IPS-15b (cell line): Measurements from ENCODE around the gene CDIPT.
"Not testable (repeated sequence)": the region's sequence is repeated elsewhere in the genome, so short reads cannot be mapped to it uniquely, and the experiment has no call there.

Experiments used
- H3K27me3 ChIP-seq: one replicate; pipeline ENCODE4 v1.6.1; 2013; ENCODE audit warnings: low read length; ENCODE audit not compliant: control insufficient read depth, insufficient read depth
- H3K36me3 ChIP-seq: one replicate; pipeline ENCODE4 v1.6.1; 2013; ENCODE audit warnings: low read length; ENCODE audit not compliant: control insufficient read depth, insufficient read depth
- H3K4me1 ChIP-seq: one replicate; pipeline ENCODE4 v1.6.1; 2013; ENCODE audit warnings: mild to moderate bottlenecking, low read length; ENCODE audit not compliant: control insufficient read depth, insufficient read depth
- H3K4me3 ChIP-seq: one replicate; pipeline ENCODE4 v1.5.1; 2013; ENCODE audit warnings: low read depth, low read length
- H3K9ac ChIP-seq: one replicate; pipeline ENCODE4 v1.6.1; 2013; ENCODE audit warnings: low read depth, mild to moderate bottlenecking, low read length
- H3K9me3 ChIP-seq: one replicate; pipeline ENCODE4 v1.6.1; 2013; ENCODE audit warnings: mild to moderate bottlenecking, low read length; ENCODE audit not compliant: control insufficient read depth, insufficient read depth

CDIPT gene

GRCh38 chr16:29862884-29863668 lies at the start of gene CDIPT:
TSS of gene CDIPT (minus strand) at chr16:29863226. CDS start at chr16:29862857, 369 bp downstream.
- Histone ChIP-seq H3K9ac (peak within 1 kb of the TSS; percentile 98), H3K4me1 (peaks cover 3% of the 10 kb centered on the region), H3K9me3 (no peaks in the 10 kb centered on the region), H3K36me3 (peaks cover 13% of the 10 kb centered on the region), H3K4me3 (peak within 1 kb of the TSS; percentile 89), H3K27me3 (no peaks in the 10 kb centered on the region)

GRCh38 chr16:29912087-29912486 lies 49.1 kb upstream of the CDIPT start:
- no peak overlapping the region for H3K4me3 ChIP-seq
- H3K36me3 ChIP-seq: peaks cover under 1% of the 10 kb centered on the region

GRCh38 chr16:29911676-29912010 lies 48.6 kb upstream of the CDIPT start:
- H3K36me3 ChIP-seq: peaks cover 5% of the 10 kb centered on the region
- H3K9ac ChIP-seq: no peak overlapping the region
- peaks cover 2% of the 10 kb centered on the region for H3K4me1 ChIP-seq
- no peaks in the 10 kb centered on the region for H3K9me3 ChIP-seq
- no peaks in the 10 kb centered on the region for H3K27me3 ChIP-seq
- H3K4me3 ChIP-seq: no peak overlapping the region

More at GRCh38 chr16:29912087-29912486, 49.1 kb upstream of the CDIPT start:
- Histone ChIP-seq H3K9ac (no peak overlapping the region), H3K9me3 (no peaks in the 10 kb centered on the region), H3K4me1 (peaks cover 2% of the 10 kb centered on the region), H3K27me3 (no peaks in the 10 kb centered on the region)

GRCh38 chr16:29910819-29911675 lies 48.0 kb upstream of the CDIPT start:
- no peak overlapping the region for H3K9ac ChIP-seq
- H3K9me3 ChIP-seq: no peaks in the 10 kb centered on the region
- peaks cover 2% of the 10 kb centered on the region for H3K4me1 ChIP-seq
- no peak overlapping the region for H3K4me3 ChIP-seq
- H3K27me3 ChIP-seq: no peaks in the 10 kb centered on the region
- peaks cover 9% of the 10 kb centered on the region for H3K36me3 ChIP-seq

GRCh38 chr16:29909851-29910250 lies 46.8 kb upstream of the CDIPT start:
- not testable (repeated sequence) for H3K4me1 ChIP-seq, H3K9ac ChIP-seq, H3K27me3 ChIP-seq, H3K4me3 ChIP-seq, H3K9me3 ChIP-seq
- H3K36me3 ChIP-seq: peaks cover 18% of the 10 kb centered on the region

GRCh38 chr16:29909391-29909790 lies 46.4 kb upstream of the CDIPT start:
- Histone ChIP-seq H3K27me3 (no peaks in the 10 kb centered on the region), H3K9ac (no peak overlapping the region), H3K36me3 (peaks cover 22% of the 10 kb centered on the region), H3K4me1 (peaks cover 2% of the 10 kb centered on the region), H3K9me3 (no peaks in the 10 kb centered on the region), H3K4me3 (no peak overlapping the region)

- H3K9ac ChIP-seq: no peak overlapping the region
- peaks cover 23% of the 10 kb centered on the region for H3K36me3 ChIP-seq
- H3K4me1 ChIP-seq: peaks cover 2% of the 10 kb centered on the region
- H3K9me3 ChIP-seq: no peaks in the 10 kb centered on the region
- no peak overlapping the region for H3K4me3 ChIP-seq
- no peaks in the 10 kb centered on the region for H3K27me3 ChIP-seq
Measured at GRCh38 chr16:29908719-29909220, 45.7 kb upstream of the CDIPT start.

GRCh38 chr16:29907973-29908372 lies 44.9 kb upstream of the CDIPT start:
- Histone ChIP-seq H3K9me3 (no peaks in the 10 kb centered on the region), H3K9ac (no peak overlapping the region), H3K27me3 (no peaks in the 10 kb centered on the region), H3K4me3 (no peak overlapping the region), H3K36me3 (peaks cover 26% of the 10 kb centered on the region), H3K4me1 (peaks cover 2% of the 10 kb centered on the region)

- Histone ChIP-seq H3K36me3 (peaks cover 26% of the 10 kb centered on the region), H3K4me1 (no peaks in the 10 kb centered on the region), H3K27me3 (no peaks in the 10 kb centered on the region), H3K9ac (no peak overlapping the region), H3K9me3 (no peaks in the 10 kb centered on the region), H3K4me3 (no peak overlapping the region)
Measured at GRCh38 chr16:29906520-29907244, 43.7 kb upstream of the CDIPT start.

- Histone ChIP-seq H3K4me1 (no peaks in the 10 kb centered on the region), H3K9ac (no peak overlapping the region), H3K9me3 (no peaks in the 10 kb centered on the region), H3K27me3 (no peaks in the 10 kb centered on the region), H3K36me3 (peaks cover 26% of the 10 kb centered on the region), H3K4me3 (no peak overlapping the region)
Measured at GRCh38 chr16:29905668-29906067, 42.6 kb upstream of the CDIPT start.

GRCh38 chr16:29904947-29905346 lies 41.9 kb upstream of the CDIPT start:
- Histone ChIP-seq H3K9ac (no peak overlapping the region), H3K27me3 (no peaks in the 10 kb centered on the region), H3K4me1 (no peaks in the 10 kb centered on the region), H3K4me3 (no peak overlapping the region), H3K9me3 (no peaks in the 10 kb centered on the region), H3K36me3 (peaks cover 26% of the 10 kb centered on the region)
